HEK293T (cell line): ENCODE measurements around the gene UQCR11.

Source experiments
- ARNT ChIP-seq: fragments of 450-650 bp; IDR thresholded peaks from 2 replicates; pipeline ENCODE4 v1.6.1; 2017; ENCODE audit warnings: mild to moderate bottlenecking
- ELF4 ChIP-seq: fragments of 450-650 bp; IDR thresholded peaks from 2 replicates; pipeline ENCODE4 v1.6.1; 2017; ENCODE audit warnings: antibody characterized with exemption
- SP1 ChIP-seq: fragments of 450-650 bp; IDR thresholded peaks from 2 replicates; pipeline ENCODE4 v1.6.1; 2017
- TARDBP ChIP-seq: fragments of 450-650 bp; IDR thresholded peaks from 2 replicates; pipeline ENCODE4 v1.6.1; 2016

GRCh38 chr19:1598777-1599459 is 6.3 kb downstream of the UQCR11 start:
- TF ChIP-seq ARNT (no peak), TARDBP (no peak), SP1 (no peak), ELF4 (no peak)
